IMR-90 (cell line): Measurements from ENCODE around the gene MORC2.

ENCODE experiments used
- BHLHE40 ChIP-seq: fragments of 150-350 bp; IDR thresholded peaks from 2 replicates; pipeline ENCODE4 v1.6.1; 2016; ENCODE audit warnings: mild to moderate bottlenecking, low read depth, low read length
- CHD1 ChIP-seq: IDR thresholded peaks from 2 replicates; pipeline ENCODE4 v1.6.1; 2012; ENCODE audit warnings: low read depth, low read length, improper control_type of control experiment
- CTCF ChIP-seq: conservative IDR thresholded peaks from 2 replicates; pipeline ENCODE4 v1.5.1; 2012; ENCODE audit warnings: mild to moderate bottlenecking, low read depth, low read length, improper control_type of control experiment
- FOS ChIP-seq: fragments of 150-350 bp; IDR thresholded peaks from 2 replicates; pipeline ENCODE4 v1.6.1; 2016; ENCODE audit warnings: low read depth, low read length
- MAFK ChIP-seq: IDR thresholded peaks from 2 replicates; pipeline ENCODE4 v1.6.1; 2012; ENCODE audit warnings: low read depth, low read length, improper control_type of control experiment
- MAZ ChIP-seq: IDR thresholded peaks from 2 replicates; pipeline ENCODE4 v1.6.1; 2012; ENCODE audit warnings: low read depth, mild to moderate bottlenecking, low read length, improper control_type of control experiment, moderate library complexity, borderline replicate concordance
- NFE2L2 ChIP-seq: fragments of 150-350 bp; IDR thresholded peaks from 2 replicates; pipeline ENCODE4 v1.6.1; 2016; ENCODE audit warnings: low read depth, mild to moderate bottlenecking, low read length
- POLR2A ChIP-seq: IDR thresholded peaks from 2 replicates; pipeline ENCODE4 v1.6.1; 2012; ENCODE audit warnings: mild to moderate bottlenecking, low read depth, low read length
- RAD21 ChIP-seq: IDR thresholded peaks from 2 replicates; pipeline ENCODE4 v1.6.1; 2012; ENCODE audit warnings: low read length, improper control_type of control experiment
- RCOR1 ChIP-seq: IDR thresholded peaks from 2 replicates; pipeline ENCODE4 v1.6.1; 2012; ENCODE audit warnings: mild to moderate bottlenecking, low read length, improper control_type of control experiment; ENCODE audit not compliant: insufficient replicate concordance
- RFX5 ChIP-seq: IDR thresholded peaks from 2 replicates; pipeline ENCODE4 v1.8.0; 2012; ENCODE audit warnings: low read depth, mild to moderate bottlenecking, low read length, moderate library complexity
- SMC3 ChIP-seq: fragments of 150-350 bp; IDR thresholded peaks from 2 replicates; pipeline ENCODE4 v1.6.1; 2016; ENCODE audit warnings: low read depth, mild to moderate bottlenecking, antibody characterized with exemption, low read length, moderate library complexity
- USF2 ChIP-seq: fragments of 150-350 bp; IDR thresholded peaks from 2 replicates; pipeline ENCODE4 v1.6.1; 2017; ENCODE audit warnings: mild to moderate bottlenecking, antibody characterized with exemption, low read length, low read depth

- TF ChIP-seq FOS (no peak), POLR2A (no peak), CTCF (no peak), NFE2L2 (no peak), RCOR1 (no peak), USF2 (no peak), CHD1 (no peak), SMC3 (no peak), RAD21 (no peak), MAZ (no peak), MAFK (no peak), RFX5 (no peak), BHLHE40 (no peak)
Observed at GRCh38 chr22:30926706-30927105, 41.9 kb downstream of the MORC2 start.
